K562 (cell line): ENCODE results near the gene HOXB7. TPM values are rescaled to one million over a fixed set of nuclear protein-coding genes. Genes with fewer than 3 reads are reported as not detected.

Experiments used
- ATAC-seq: fragments of 200-7000 bp; cut with Tn5 transposase; 3 replicates; pipeline ENCODE4 v1.9.1; 2020; ENCODE audit warnings: moderate library complexity
- BruUV-seq: library from RNA; stranded (reverse); fragments of 400-500 nt; replicated peaks from 2 replicates; lab custom pipeline; 2021; lab: Mats Ljungman, UMichigan
- CTCF ChIA-PET: fragments of 300-600 bp; formaldehyde crosslinking; extraction: SDS; loops from one replicate; lab custom pipeline; 2021; ENCODE audit warnings: low intra/inter-chr PET ratio; lab: Yijun Ruan, JAX
- POLR2A ChIA-PET: fragments of 300-600, 350-650 bp; sonication (Branson Sonifier 250); formaldehyde crosslinking; extraction: SDS; loops from one replicate; lab custom pipeline; 2021; ENCODE audit warnings: antibody characterized with exemption, inconsistent platforms; lab: Yijun Ruan, JAX
- DNase-seq, 4 experiments: peaks; one replicate each; pipeline versions ENCODE4 v3.0.0 to v3.0.0-alpha.2; 2011 to 2018; ENCODE audit warnings: low spot score in 3 of 4, mixed read lengths in 3 of 4; ENCODE audit errors: extremely low read depth in 1 of 4
- FAIRE-seq: peaks from 2 replicates; lab custom pipeline; 2011; peaks lifted over from hg19 to GRCh38; lab: Jason Lieb, UNC
- H2AFZ ChIP-seq: 2 replicates; pipeline ENCODE4 v1.6.0; 2011; ENCODE audit warnings: low read depth, low read length, control low read depth, inconsistent platforms
- H3K27ac ChIP-seq: fragments of 200-600 bp; 3 replicates; pipeline ENCODE4 v1.8.0; 2011; ENCODE audit warnings: low read depth, mild to moderate bottlenecking, control low read depth, inconsistent platforms, low read length, moderate library complexity, mixed read lengths; ENCODE audit errors: extremely low read depth
- H3K27me3 ChIP-seq, 2 experiments: fragments of 300-600 bp in 1 of 2; 2 replicates in 1 of 2; 3 replicates in 1 of 2; pipeline versions ENCODE4 v1.6.0 to v1.8.0; 2011; ENCODE audit warnings: inconsistent platforms in 2 of 2, low read length in 2 of 2, mild to moderate bottlenecking in 1 of 2, mixed read lengths in 1 of 2, moderate library complexity in 1 of 2; ENCODE audit not compliant: control insufficient read depth in 2 of 2, insufficient read depth in 2 of 2
- H3K36me3 ChIP-seq: fragments of 300-600 bp; 3 replicates; pipeline ENCODE4 v1.8.0; 2011; ENCODE audit warnings: mild to moderate bottlenecking, low read length, inconsistent platforms; ENCODE audit not compliant: control insufficient read depth, insufficient read depth
- H3K4me1 ChIP-seq, 2 experiments: fragments of 200-600 bp in 1 of 2; replicated peaks in 1 of 2; 2 replicates in 1 of 2; 3 replicates in 1 of 2; pipeline versions ENCODE4 v1.5.1 to v1.8.0; 2011; ENCODE audit warnings: inconsistent platforms in 2 of 2, low read length in 2 of 2, mild to moderate bottlenecking in 1 of 2, mixed read lengths in 1 of 2, moderate library complexity in 1 of 2; ENCODE audit not compliant: control insufficient read depth in 2 of 2, insufficient read depth in 2 of 2
- H3K4me2 ChIP-seq: 2 replicates; pipeline ENCODE4 v1.6.1; 2011; ENCODE audit warnings: low read length, control low read depth, inconsistent platforms, mixed read lengths; ENCODE audit not compliant: insufficient read depth
- H3K4me3 ChIP-seq: fragments of 200-600 bp; sonication (generic), shearing (Covaris generic); 2 replicates; pipeline ENCODE4 v1.5.1; 2016; ENCODE audit warnings: control low read depth, inconsistent platforms
- H3K79me2 ChIP-seq: fragments of 200-600 bp; 3 replicates; pipeline ENCODE4 v1.8.0; 2011; ENCODE audit warnings: low read length, inconsistent platforms; ENCODE audit not compliant: control insufficient read depth, insufficient read depth
- H3K9ac ChIP-seq, 2 experiments: 2 replicates each; pipeline versions ENCODE4 v1.6.0 to v1.6.1; 2011; ENCODE audit warnings: low read depth in 2 of 2, low read length in 2 of 2, control low read depth in 1 of 2, inconsistent platforms in 1 of 2, mild to moderate bottlenecking in 1 of 2, mixed read lengths in 1 of 2; ENCODE audit not compliant: insufficient read depth in 1 of 2
- H3K9me1 ChIP-seq: one replicate; pipeline ENCODE4 v1.6.0; 2011; ENCODE audit warnings: inconsistent platforms, mild to moderate bottlenecking, low read length, moderate library complexity; ENCODE audit not compliant: control insufficient read depth, insufficient read depth
- H3K9me3 ChIP-seq: replicated peaks from 2 replicates; pipeline ENCODE4 v1.5.1; 2011; ENCODE audit warnings: low read depth, low read length, inconsistent platforms; ENCODE audit not compliant: control insufficient read depth, insufficient read depth
- H4K20me1 ChIP-seq: replicated peaks from 2 replicates; pipeline ENCODE4 v1.6.1; 2011; ENCODE audit warnings: low read length, inconsistent platforms, mixed read lengths; ENCODE audit not compliant: control insufficient read depth, insufficient read depth
- BCL6 ChIP-seq: fragments of 250-450 bp; sonication (Bioruptor Pico); IDR thresholded peaks from 2 replicates; pipeline ENCODE4 v1.4.0; 2020
- HNRNPUL1 ChIP-seq: fragments of 200-400 bp; formaldehyde crosslinking; IDR thresholded peaks from 2 replicates; pipeline ENCODE4 v1.6.1; 2017; ENCODE audit warnings: low read length
- MEF2D ChIP-seq: conservative IDR thresholded peaks from 2 replicates; pipeline ENCODE4 v1.6.1; 2016; ENCODE audit warnings: low read depth, missing genetic modification characterization, missing compliant biosample characterization
- POLR3G ChIP-seq: IDR thresholded peaks from 2 replicates; pipeline ENCODE4 v1.6.1; 2011; ENCODE audit not compliant: insufficient read length, insufficient replicate concordance; ENCODE audit errors: extremely low read depth
- PPARD ChIP-seq: fragments of 250-450 bp; sonication (Bioruptor Pico); IDR thresholded peaks from 2 replicates; pipeline ENCODE4 v1.8.0; 2022; ENCODE audit warnings: inconsistent platforms, mild to moderate bottlenecking, moderate library complexity
- SAP30 ChIP-seq: fragments of 200-600 bp; sonication (generic); IDR thresholded peaks from 2 replicates; pipeline ENCODE4 v1.6.1; 2012; ENCODE audit warnings: borderline replicate concordance, low read depth, mild to moderate bottlenecking, moderate library complexity, low read length, control low read depth, inconsistent platforms; ENCODE audit not compliant: insufficient read depth, poor library complexity, severe bottlenecking
- TFAP4 ChIP-seq: sonication (generic); formaldehyde crosslinking; IDR thresholded peaks from 2 replicates; pipeline ENCODE4 v1.8.0; 2022; ENCODE audit warnings: missing genetic modification reagents, mild to moderate bottlenecking, moderate library complexity, borderline replicate concordance
- THAP12 ChIP-seq: fragments of 250-450 bp; sonication (Bioruptor Pico); IDR thresholded peaks from 2 replicates; pipeline ENCODE4 v1.9.0; 2021; ENCODE audit warnings: mild to moderate bottlenecking, inconsistent platforms
- YBX1 ChIP-seq: fragments of 450-650 bp; IDR thresholded peaks from 2 replicates; pipeline ENCODE4 v1.7.1; 2016; ENCODE audit warnings: mild to moderate bottlenecking
- WGBS: fragments of 100-300 bp; shearing (Covaris generic); methylation state at CpG from one replicate; pipeline ENCODE4 v1.1.6; 2016; ENCODE audit warnings: low coverage, mixed read lengths; ENCODE audit not compliant: insufficient coverage; ENCODE audit errors: missing lambda C conversion rate; 5-methylcytosine and 5-hydroxymethylcytosine counted together
- in situ Hi-C: fragments of 300-500 bp; cut with MboI; formaldehyde crosslinking; loops from 4 replicates; pipeline ENCODE4 v1.15.0; 2018; ENCODE audit warnings: inconsistent platforms, mixed read lengths
- intact Hi-C: fragments of 100-400 bp; cut with micrococcal nuclease; formaldehyde crosslinking; loops from 2 replicates; pipeline ENCODE4 v1.14.2; 2022
- polyA plus RNA-seq, 8 experiments: library from polyadenylated mRNA; depleted of rRNA in 4 of 8; stranded (reverse) in 5 of 8; unstranded in 3 of 8; fragments of >200 nt; fragmentation: Nextera tagmentation in 2 of 8; fragmentation: Illumina TruSeq in 1 of 8; extraction: Ambion mirVana in 2 of 8; extraction: Trizol in 1 of 8; gene quantifications; 2 replicates each; pipeline versions ENCODE4 v1.2.1 to v1.2.3, GENCODE V29; 2011 to 2014; ENCODE audit warnings: inconsistent platforms in 1 of 8, missing spikeins in 1 of 8
- total RNA-seq, 7 experiments: library from RNA; depleted of rRNA in 6 of 7; stranded (reverse); fragments of >200 nt in 6 of 7; fragmentation: Illumina TruSeq in 2 of 7; extraction: Trizol in 2 of 7; gene quantifications; 2 replicates each; pipeline versions ENCODE4 v1.2.1 to v1.2.3, GENCODE V29; 2011 to 2021; ENCODE audit warnings: low replicate concordance in 1 of 7

Gene HOXB7
- total and polyA plus RNA-seq, 9 of the 15 experiments (the other 6 are each of a cell fraction or from before 2014, with no cell fraction given) = 5.5 to 16.7 (median 8.3) TPM

- ChIA-PET POLR2A (no interaction called here), CTCF (interaction anchor here (0.6 kb wide), 2 partner anchors 21 to 105 kb away, joined by 3 read pairs; no protein-coding TSS in a partner anchor)
- no peak overlapping the region for H2AFZ ChIP-seq
- H3K9me3 ChIP-seq = no peaks in the 10 kb centered on the region
- FAIRE-seq (no peak), DNase-seq (no peak), ATAC-seq (no peak)
- no peak overlapping the region for H3K4me2 ChIP-seq
- WGBS = 95% methylated on average over 17 of the region's 26 CpGs
- peaks cover 24 to 56% of the 10 kb centered on the region in 2 experiments; a peak in 4 of 5 replicates for H3K4me1 ChIP-seq
- H3K79me2 ChIP-seq = peaks cover 34% of the 10 kb centered on the region
- no peak overlapping the region for H3K4me3 ChIP-seq
- no peaks in the 10 kb centered on the region for H3K27me3 ChIP-seq
- in situ Hi-C loops = no loop called here
- no peak for TF ChIP-seq POLR3G
- H3K27ac ChIP-seq = no peak overlapping the region
- no peak overlapping the region for H3K9ac ChIP-seq
- H3K36me3 ChIP-seq = no peaks in the 10 kb centered on the region; the same call in 2 of the 3 replicates
- no peaks in the 10 kb centered on the region; the same call in 1 of the 2 replicates for H4K20me1 ChIP-seq
- no peaks in the 10 kb centered on the region for H3K9me1 ChIP-seq
- BruUV-seq = no TSS peak
- intact Hi-C loops = no loop called here
Measured at GRCh38 chr17:48596735-48597527, 13.9 kb downstream of the HOXB7 start.

GRCh38 chr17:48596000-48596734 lies 14.7 kb downstream of the HOXB7 start:
- no peaks in the 10 kb centered on the region for H3K27me3 ChIP-seq
- FAIRE-seq (no peak), DNase-seq (no peak), ATAC-seq (no peak)
- H2AFZ ChIP-seq = no peak overlapping the region
- in situ Hi-C loops (no loop called here), intact Hi-C loops (no loop called here)
- no peaks in the 10 kb centered on the region for H3K9me3 ChIP-seq
- ChIA-PET POLR2A (interaction anchor here (0.7 kb wide), 1 partner anchor 67 kb away, joined by 3 read pairs; no protein-coding TSS in a partner anchor), CTCF (interaction anchor here (0.6 kb wide), 1 partner anchor 22 kb away, joined by 3 read pairs; no protein-coding TSS in a partner anchor)
- no peaks in the 10 kb centered on the region for H4K20me1 ChIP-seq
- H3K4me3 ChIP-seq = no peak overlapping the region
- no TSS peak for BruUV-seq
- H3K9me1 ChIP-seq = no peaks in the 10 kb centered on the region
- peaks cover 27% of the 10 kb centered on the region for H3K79me2 ChIP-seq
- H3K27ac ChIP-seq = no peak overlapping the region
- 94% methylated on average over 20 of the region's 54 CpGs for WGBS
- peaks cover 23 to 49% of the 10 kb centered on the region in 2 experiments; a peak in 4 of 5 replicates for H3K4me1 ChIP-seq
- no peak overlapping the region for H3K9ac ChIP-seq
- H3K4me2 ChIP-seq = no peak overlapping the region
- H3K36me3 ChIP-seq = no peaks in the 10 kb centered on the region; the same call in 2 of the 3 replicates
- TF ChIP-seq BCL6 (CRISPR knock-in tag) = no peak
- TF ChIP-seq PPARD (CRISPR knock-in tag) = no peak
- no peak for TF ChIP-seq SAP30
- TF ChIP-seq HNRNPUL1 = no peak
- TF ChIP-seq TFAP4 (CRISPR knock-in tag) = no peak
- TF ChIP-seq THAP12 (CRISPR knock-in tag) = no peak
- no peak for TF ChIP-seq MEF2D (tag)
- no peak for TF ChIP-seq YBX1
